Lung (tissue), 12 donors: ENCODE data around the gene GPR15LG. TPM values are rescaled to one million over a fixed set of nuclear protein-coding genes. Genes with fewer than 3 reads are reported as not detected.
"Not testable (repeated sequence)": the region's sequence is repeated elsewhere in the genome, so short reads cannot be mapped to it uniquely, and the experiment has no call there.

Experiments
- ATAC-seq: fragments of 200-7000 bp; cut with Tn5 transposase; one replicate; pipeline ENCODE4 v1.9.1; 2020; ENCODE audit warnings: moderate number of reproducible peaks; ENCODE audit not compliant: insufficient read depth, low FRiP score
- DNase-seq, 3 donors: peaks; one replicate each; pipeline ENCODE4 v3.0.0-alpha.2; 2013 to 2017
- H3K27ac ChIP-seq, 2 donors: one replicate each; pipeline ENCODE4 v1.5.1; 2013; ENCODE audit warnings: mild to moderate bottlenecking in 2 of 2, moderate library complexity in 2 of 2, control low read depth in 1 of 2, inconsistent platforms in 1 of 2, low read depth in 1 of 2, low read length in 1 of 2
- H3K27me3 ChIP-seq, 3 donors: one replicate each; pipeline ENCODE4 v1.5.1; 2013; ENCODE audit warnings: low read length in 2 of 3; ENCODE audit not compliant: control insufficient read depth in 3 of 3, insufficient read depth in 3 of 3
- H3K36me3 ChIP-seq, 4 donors: one replicate each; pipeline ENCODE4 v1.5.1; 2013; ENCODE audit warnings: low read length in 4 of 4, mild to moderate bottlenecking in 1 of 4, moderate library complexity in 1 of 4; ENCODE audit not compliant: control insufficient read depth in 4 of 4, insufficient read depth in 4 of 4
- H3K4me1 ChIP-seq, 5 donors: one replicate each; pipeline ENCODE4 v1.5.1; 2013; ENCODE audit warnings: low read length in 5 of 5, mild to moderate bottlenecking in 2 of 5, moderate library complexity in 1 of 5; ENCODE audit not compliant: control insufficient read depth in 5 of 5, insufficient read depth in 5 of 5
- H3K4me3 ChIP-seq: one replicate; pipeline ENCODE4 v1.5.1; 2013; ENCODE audit warnings: mild to moderate bottlenecking, control low read depth, moderate library complexity
- H3K9ac ChIP-seq, 2 donors: one replicate each; pipeline ENCODE4 v1.5.1; 2013; ENCODE audit warnings: low read length in 2 of 2, control low read depth in 1 of 2; ENCODE audit not compliant: insufficient read depth in 1 of 2
- H3K9me3 ChIP-seq, 4 donors: one replicate each; pipeline ENCODE4 v1.5.1; 2013; ENCODE audit warnings: low read length in 3 of 4, mild to moderate bottlenecking in 1 of 4, moderate library complexity in 1 of 4; ENCODE audit not compliant: control insufficient read depth in 4 of 4, insufficient read depth in 3 of 4
- WGBS, 2 donors: extraction: QIAGEN DNeasy Blood & Tissue Kit; methylation state at CpG; one replicate each; pipeline ENCODE4 v1.1.7; 2013; 5-methylcytosine and 5-hydroxymethylcytosine counted together
- polyA plus RNA-seq, 2 donors: library from polyadenylated mRNA; stranded (reverse); fragments of 200-250 nt; gene quantifications; one replicate each; pipeline ENCODE4 v1.2.1, GENCODE V29; 2013
- total RNA-seq, 2 donors: library from RNA; depleted of rRNA in 1 of 2; stranded (reverse); fragments of >200 nt in 1 of 2; gene quantifications; one replicate each; pipeline ENCODE4 v1.2.1, GENCODE V29; 2014 to 2021
- TF ChIP-seq, protein P1 (sequence below): IDR thresholded peaks from 2 replicates; pipeline ENCODE4 v1.5.1; 2012; ENCODE audit warnings: mild to moderate bottlenecking; ENCODE audit errors: control extremely low read depth, extremely low read depth
- donor health status: control.
- donor health status: control.
- donor health status: Bipolar disorder and iron deficiency.
- donor health status: healthy.
- donor health status: DM: yes; HTN: yes; CAD: no.

Gene GPR15LG
- total and polyA plus RNA-seq, 4 donors, result 0.47 TPM; not detected in 3

- ATAC-seq, result no peak
- WGBS, 2 donors, result 7 to 13% methylated on average over 12 of the region's 12 CpGs
- TF ChIP-seq, protein P1, sequence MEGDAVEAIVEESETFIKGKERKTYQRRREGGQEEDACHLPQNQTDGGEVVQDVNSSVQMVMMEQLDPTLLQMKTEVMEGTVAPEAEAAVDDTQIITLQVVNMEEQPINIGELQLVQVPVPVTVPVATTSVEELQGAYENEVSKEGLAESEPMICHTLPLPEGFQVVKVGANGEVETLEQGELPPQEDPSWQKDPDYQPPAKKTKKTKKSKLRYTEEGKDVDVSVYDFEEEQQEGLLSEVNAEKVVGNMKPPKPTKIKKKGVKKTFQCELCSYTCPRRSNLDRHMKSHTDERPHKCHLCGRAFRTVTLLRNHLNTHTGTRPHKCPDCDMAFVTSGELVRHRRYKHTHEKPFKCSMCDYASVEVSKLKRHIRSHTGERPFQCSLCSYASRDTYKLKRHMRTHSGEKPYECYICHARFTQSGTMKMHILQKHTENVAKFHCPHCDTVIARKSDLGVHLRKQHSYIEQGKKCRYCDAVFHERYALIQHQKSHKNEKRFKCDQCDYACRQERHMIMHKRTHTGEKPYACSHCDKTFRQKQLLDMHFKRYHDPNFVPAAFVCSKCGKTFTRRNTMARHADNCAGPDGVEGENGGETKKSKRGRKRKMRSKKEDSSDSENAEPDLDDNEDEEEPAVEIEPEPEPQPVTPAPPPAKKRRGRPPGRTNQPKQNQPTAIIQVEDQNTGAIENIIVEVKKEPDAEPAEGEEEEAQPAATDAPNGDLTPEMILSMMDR, result no peak
- peaks cover 0 to 15% (median 6%) of the 10 kb centered on the region in 5 donors for H3K4me1 ChIP-seq
- H3K27ac ChIP-seq, result peak overlapping the region; percentile 97 to 99
- H3K9ac ChIP-seq, result peak overlapping the region; percentile 92 to 99
- peak in 2 of 3 donors; percentile 15 to 29 for DNase-seq
- peaks cover 5 to 25% (median 18%) of the 10 kb centered on the region in 4 donors for H3K36me3 ChIP-seq
- H3K4me3 ChIP-seq, result peak overlapping the region; percentile 87
- H3K27me3 ChIP-seq, result peaks cover 0 to 4% (median 0%) of the 10 kb centered on the region in 3 donors
- H3K9me3 ChIP-seq, result no peaks in the 10 kb centered on the region
Measured at GRCh38 chr10:84140036-84140379, 33.6 kb upstream of the GPR15LG start.

DNA sequence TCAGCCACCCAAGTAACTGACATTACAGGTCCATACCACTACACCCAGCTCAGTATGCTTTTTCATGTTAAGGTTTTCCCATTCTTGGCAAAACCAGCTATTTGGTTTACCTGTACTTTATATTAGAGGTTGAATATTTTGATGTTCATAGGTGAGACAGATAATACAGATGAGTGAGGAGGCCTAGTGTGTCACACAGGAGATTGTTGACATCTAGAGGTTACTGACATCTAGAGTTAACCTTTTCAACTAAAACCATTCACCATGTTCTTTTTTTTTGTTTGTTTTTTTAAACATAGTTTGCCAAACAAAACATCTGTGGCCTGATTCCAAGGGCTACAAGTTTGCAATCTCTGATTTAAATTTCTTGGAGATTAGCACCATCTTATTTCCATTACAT, 26.3 kb upstream of the GPR15LG start:
- Histone ChIP-seq H3K27me3 (no peaks in the 10 kb centered on the region), H3K9me3 (no peaks in the 10 kb centered on the region), H3K4me3 (no peak overlapping the region), H3K36me3 (peaks cover 32 to 58% (median 55%) of the 10 kb centered on the region in 4 donors), H3K9ac (no peak overlapping the region), H3K4me1 (no peaks in the 10 kb centered on the region), H3K27ac (no peak overlapping the region)
- no peak for ATAC-seq
- DNase-seq, result no peak
- TF ChIP-seq, protein P1, result no peak

GRCh38 chr10:84148006-84148597, 25.5 kb upstream of the GPR15LG start:
- not testable (repeated sequence) for H3K27ac ChIP-seq, H3K9me3 ChIP-seq, ATAC-seq, H3K4me1 ChIP-seq, H3K9ac ChIP-seq, H3K4me3 ChIP-seq, H3K27me3 ChIP-seq
- TF ChIP-seq, protein P1, result peak; percentile 42
- 82 to 88% methylated on average over 9 of the region's 9 CpGs for WGBS, 2 donors
- peaks cover 34 to 62% (median 54%) of the 10 kb centered on the region in 4 donors for H3K36me3 ChIP-seq
- DNase-seq, result peak in 2 of 3 donors; percentile 30 to 43

- TF ChIP-seq, protein P1, result no peak
- Histone ChIP-seq H3K9ac (no peak overlapping the region), H3K27me3 (no peaks in the 10 kb centered on the region), H3K4me3 (no peak overlapping the region), H3K36me3 (peaks cover 29 to 55% (median 44%) of the 10 kb centered on the region in 4 donors), H3K4me1 (no peaks in the 10 kb centered on the region), H3K27ac (no peak overlapping the region), H3K9me3 (no peaks in the 10 kb centered on the region)
- DNase-seq, result no peak
- WGBS, 2 donors, result 94% methylated on average over 2 of the region's 2 CpGs
- ATAC-seq, result no peak
Measured at GRCh38 chr10:84149854-84150253, 23.7 kb upstream of the GPR15LG start.
